HG03039 (cell line): ENCODE results near the gene PFDN1.
"Not testable (repeated sequence)": the region's sequence is repeated elsewhere in the genome, so short reads cannot be mapped to it uniquely, and the experiment has no call there.

Experiments
- ATAC-seq: cut with Tn5 transposase; IDR thresholded peaks from one replicate; pipeline ENCODE4 v1.9.1; 2021; ENCODE audit warnings: mild to moderate bottlenecking, moderate library complexity; ENCODE audit not compliant: unreplicated experiment

Gene PFDN1, protein sequence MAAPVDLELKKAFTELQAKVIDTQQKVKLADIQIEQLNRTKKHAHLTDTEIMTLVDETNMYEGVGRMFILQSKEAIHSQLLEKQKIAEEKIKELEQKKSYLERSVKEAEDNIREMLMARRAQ

DNA sequence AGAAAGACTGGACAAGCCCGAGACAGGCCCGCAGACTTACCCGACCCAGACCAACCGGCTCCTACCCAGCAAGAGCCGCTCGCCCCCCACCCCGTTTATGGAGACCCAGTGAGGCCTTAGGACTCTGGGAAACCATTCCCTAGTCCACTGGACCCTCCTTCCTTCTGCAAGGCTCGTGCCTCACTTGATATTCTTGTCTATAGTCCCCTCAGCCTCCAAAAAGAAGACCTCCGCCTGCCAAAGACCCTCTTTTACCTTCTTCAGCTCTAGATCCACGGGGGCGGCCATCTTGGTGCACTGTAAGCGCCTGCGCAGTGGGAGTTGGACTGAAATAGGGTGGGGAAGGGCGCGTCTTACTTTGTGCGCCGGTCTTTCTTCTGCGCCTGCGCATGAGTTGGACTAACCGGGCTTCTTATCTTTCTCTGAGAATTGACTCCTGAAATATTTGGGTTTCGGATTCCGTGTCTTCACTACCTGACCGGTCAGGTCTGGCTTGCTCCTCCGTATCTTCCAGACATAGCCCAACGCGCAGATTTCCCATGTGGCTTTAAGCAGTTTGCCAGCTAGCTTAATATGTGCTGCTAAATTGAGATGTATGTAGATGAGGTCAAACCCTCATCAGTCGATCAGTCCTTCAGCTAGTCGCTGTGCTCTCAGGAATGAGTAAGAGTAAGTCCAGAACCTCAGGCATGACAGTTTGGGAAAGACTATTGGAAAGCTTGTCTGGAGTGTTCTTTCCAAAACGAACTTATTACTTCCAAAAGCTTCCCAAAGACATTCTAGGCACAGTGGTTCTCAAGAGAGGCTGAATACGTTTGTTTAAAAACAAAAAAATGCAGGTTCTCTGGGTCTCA, at the start of gene PFDN1:
Gene PFDN1 (minus strand): TSS at position 316 of the 854 bp plus-strand sequence. CDS start 28 bp downstream, at position 288.
- ATAC-seq: peak; percentile 91

GRCh38 chr5:140351609-140352334, 48.9 kb upstream of the PFDN1 start:
- ATAC-seq: no peak

DNA sequence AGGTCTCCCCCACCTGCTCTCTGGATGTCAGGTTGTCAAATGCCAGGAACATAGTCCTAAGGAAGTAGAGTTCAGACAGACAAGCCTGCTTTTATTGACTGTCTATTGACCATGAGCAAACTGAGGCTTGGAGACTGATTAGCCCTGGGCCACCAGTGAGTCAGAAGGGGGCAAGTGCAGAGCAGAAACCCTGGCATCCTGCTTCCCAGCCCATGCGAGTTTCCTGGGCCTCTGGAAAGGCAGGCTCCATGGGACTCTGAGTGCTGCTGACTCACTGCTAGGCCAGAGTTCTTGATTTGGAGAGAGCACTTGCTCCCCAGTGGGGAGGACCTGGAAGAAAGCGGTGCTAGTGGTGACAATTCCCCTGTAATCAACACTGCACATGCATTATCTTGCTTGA, 46.3 kb upstream of the PFDN1 start:
- ATAC-seq: no peak

- ATAC-seq: no peak
Measured at GRCh38 chr5:140348104-140348503, 45.2 kb upstream of the PFDN1 start.

DNA sequence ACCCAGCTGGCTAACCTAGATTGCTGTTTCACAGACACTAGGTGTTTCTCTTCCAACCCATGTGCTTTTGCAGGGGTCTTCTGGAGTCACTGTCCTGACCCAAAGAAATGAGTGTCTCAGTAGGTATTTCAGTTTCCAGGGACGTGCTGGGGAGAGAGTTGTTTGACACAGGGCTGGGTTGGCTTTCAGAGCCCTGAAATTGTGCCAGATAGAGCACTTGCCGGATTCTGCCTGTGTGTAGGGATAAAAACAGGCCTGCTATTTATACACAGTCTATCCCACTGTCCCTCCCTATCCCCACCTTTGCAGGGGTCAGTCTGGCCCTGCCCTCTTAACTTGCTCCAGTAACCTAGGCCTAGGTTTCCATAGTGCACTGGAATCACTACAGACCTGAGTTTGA, 44.5 kb upstream of the PFDN1 start:
- ATAC-seq: no peak

DNA sequence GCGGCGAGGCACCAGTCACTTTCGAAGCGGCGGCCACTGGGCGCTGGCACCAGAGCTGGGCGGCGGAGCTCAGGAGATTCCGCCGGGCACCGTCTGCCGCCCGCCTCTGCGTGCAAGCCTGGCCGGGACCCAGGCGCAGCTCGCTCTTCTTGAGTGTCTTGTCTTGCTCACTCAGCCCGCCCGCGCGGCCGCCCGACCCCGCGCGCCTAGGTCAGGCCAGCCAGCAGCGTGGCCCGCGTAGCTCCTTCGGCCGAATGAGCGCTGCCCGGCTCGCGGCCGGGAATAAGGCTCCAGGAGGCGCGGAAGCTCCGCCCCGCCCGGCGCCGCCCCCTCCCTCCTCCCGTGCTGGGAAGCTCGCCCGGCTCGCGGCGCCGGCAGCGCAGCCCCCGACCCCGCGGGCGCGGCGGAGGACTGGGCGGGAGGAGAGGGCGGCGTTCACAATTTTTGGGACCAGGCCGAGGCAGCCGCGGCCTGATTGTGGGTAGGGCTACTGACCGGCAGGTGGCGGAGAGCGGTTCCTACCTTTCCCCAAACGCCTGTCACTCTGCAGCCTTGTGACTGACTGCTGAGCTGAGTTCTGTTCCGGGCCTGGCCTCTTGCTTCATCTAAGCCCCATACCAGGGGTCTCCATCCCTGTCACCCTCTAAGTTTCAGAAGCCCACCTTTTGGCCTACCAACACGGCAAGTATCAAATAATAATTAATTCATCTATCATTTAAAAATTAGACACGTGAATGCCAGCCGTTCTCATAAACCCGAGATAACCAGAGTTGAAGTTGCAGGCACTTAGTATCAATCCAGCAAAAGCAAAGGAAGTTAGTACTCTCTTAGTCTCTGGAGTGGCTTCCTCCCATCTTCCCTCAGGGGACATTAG, 43.7 kb upstream of the PFDN1 start, which contains the start of gene HBEGF:
Gene HBEGF (minus strand): TSS at position 256 of the 874 bp plus-strand sequence. CDS start 275 bp downstream, outside the sequence.
- ATAC-seq: peak; percentile 73

DNA sequence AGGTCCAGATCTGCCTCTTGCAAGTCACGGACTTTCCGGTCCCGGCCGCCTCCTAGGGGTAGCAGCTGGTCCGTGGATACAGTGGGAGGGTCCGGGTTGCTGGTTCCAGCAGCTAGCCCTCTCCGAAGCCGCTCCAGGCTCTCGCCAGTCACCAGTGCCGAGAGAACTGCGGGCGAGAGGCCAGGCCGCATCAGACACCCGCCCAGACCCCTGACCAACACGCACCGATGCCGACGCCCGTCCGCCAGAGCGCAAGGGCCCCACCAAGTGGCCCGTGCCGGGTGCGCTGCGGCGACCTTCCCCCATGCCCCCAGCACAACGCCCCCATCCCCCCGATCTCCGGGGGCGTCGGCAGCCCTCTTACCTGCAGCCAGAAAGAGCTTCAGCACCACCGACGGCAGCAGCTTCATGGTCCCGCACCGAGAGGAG, 43.0 kb upstream of the PFDN1 start:
- ATAC-seq: no peak

DNA sequence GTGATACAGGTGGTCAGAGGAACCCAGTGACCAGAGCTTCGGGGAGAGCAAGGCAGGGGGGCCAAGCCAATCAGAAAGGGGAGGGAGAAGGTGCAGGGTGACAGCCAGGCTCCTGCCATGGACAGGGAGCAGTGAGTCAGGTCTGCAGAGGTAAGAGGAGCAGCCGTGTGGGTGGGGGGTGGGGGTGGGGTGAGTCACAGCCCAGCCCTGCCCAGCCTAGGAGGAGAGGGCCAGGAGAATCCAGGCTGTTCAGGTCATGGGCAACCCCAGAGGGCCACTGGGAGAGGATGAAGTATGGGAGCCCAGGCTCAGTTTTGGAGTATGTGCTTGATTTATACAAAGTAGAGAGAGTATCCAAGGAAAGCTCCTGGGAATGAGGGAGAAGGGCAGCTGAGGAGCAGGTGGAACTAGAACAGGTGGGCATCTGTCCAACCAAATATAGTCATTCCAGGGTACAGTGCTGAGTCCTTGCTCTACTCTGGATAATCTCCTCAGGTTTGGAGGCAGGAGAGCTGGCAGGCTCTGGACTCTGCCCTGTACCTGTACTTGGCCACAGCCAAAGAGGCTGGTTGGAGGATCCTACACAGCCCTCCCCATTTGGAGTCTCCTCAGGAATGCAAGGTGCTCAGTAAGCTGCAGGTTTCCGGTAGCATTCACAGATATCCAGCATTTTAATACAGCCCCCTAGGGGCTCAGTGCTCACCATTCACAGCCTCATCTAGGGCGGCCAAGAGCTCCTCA, 42.0 kb upstream of the PFDN1 start:
- no peak for ATAC-seq

DNA sequence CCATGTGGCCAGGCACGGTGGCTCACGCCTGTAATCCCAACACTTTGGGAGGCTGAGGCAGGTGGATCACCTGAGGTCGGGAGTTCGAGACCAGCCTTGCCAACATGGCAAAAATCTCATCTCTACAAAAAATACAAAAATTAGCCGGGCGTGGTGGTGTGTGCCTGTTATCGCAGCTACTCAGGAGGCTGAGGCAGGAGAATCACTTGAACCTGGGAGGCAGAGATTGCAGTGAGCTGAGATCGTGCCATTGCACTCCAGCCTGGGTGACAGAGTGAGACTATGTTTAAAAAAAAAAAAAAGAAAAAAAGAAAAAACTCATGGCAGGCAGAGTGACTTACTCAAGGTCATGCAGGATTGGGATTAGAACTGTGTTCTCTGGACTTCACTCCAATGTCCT, 40.9 kb upstream of the PFDN1 start:
- ATAC-seq: not testable (repeated sequence)

GRCh38 chr5:140342896-140343295, 40.0 kb upstream of the PFDN1 start:
- no peak for ATAC-seq

DNA sequence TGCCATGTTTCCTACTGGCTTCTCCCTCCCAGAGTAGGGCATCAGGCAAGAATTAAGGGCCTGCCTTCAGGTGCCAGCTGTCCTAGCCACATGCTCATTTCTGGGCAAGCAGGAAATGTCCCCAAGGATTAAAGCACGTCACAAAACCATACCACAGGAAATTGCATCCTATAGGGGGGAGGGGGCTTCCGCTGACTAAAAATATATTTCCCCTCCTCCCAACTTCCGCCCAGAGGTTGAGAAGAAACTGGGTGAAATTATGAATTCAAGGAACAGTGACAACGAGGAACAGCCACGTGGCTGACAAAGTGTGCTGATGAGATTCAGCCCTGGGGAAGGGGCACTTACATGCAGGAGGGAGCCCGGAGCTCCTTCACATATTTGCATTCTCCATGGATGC, 39.4 kb upstream of the PFDN1 start:
- ATAC-seq: no peak

GRCh38 chr5:140341591-140341990, 38.7 kb upstream of the PFDN1 start:
- no peak for ATAC-seq

- ATAC-seq: no peak
Measured at GRCh38 chr5:140340605-140341121, 37.8 kb upstream of the PFDN1 start.

GRCh38 chr5:140339636-140340035, 36.7 kb upstream of the PFDN1 start:
- no peak for ATAC-seq

- no peak for ATAC-seq
Measured at GRCh38 chr5:140338908-140339307, 36.0 kb upstream of the PFDN1 start.

DNA sequence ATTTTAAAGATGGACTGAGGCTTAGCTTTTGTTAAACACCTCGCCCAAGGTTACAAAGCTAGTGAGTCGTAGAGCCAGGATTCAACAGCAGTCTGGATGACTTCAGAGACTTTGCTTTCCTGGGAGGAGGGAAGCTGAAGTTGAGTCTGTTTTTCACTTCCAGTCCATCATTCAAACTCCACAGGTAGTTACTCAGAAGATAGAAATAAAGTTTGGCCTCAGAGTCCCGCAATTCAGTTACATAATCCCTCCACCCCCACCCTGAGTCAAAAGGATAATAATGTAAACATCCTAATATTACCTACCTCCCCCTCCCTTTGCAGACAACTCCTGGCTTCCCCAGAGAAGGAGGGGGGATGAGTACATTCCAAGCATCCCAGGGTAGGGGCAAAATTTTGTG, 35.4 kb upstream of the PFDN1 start:
- ATAC-seq: no peak

DNA sequence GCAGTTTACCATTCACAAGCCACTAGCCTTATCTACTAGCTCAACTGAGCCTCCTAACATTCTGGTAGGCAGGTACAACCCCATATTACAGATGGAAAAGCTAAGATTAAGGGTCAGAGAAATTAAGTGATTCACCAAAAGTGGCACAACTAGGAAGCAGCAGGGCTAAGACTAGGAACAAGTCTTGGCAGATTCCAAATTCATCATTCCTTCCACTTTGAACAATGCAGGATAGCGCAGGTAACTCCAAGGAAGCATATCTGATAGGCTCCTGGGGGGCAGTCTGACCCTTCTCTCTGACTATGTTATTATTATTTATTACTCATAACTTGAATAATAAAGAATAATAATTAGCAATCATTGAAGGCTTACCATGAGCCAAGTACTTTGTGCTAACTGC, 35.0 kb upstream of the PFDN1 start:
- ATAC-seq: no peak

- no peak for ATAC-seq
Measured at GRCh38 chr5:140336388-140336787, 33.5 kb upstream of the PFDN1 start.

DNA sequence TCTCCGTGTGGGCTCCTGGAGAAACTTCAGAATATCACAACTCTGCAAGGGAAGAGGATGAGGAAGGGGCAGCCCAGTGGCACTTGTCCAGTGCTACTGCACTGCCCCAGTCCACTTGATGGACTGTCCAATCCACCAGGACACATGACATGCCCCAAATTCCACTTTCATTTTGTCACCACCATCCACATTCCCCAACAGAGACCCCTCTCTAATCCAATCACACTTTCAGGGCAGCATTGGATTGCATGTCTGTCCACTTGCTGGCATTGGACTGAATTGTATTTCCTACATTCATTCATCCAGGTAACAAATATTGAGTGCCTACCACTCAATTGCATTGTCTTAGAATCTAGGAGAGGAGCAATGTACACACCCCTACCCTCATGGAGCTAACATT, 28.7 kb upstream of the PFDN1 start:
- ATAC-seq: no peak
